GM18873 (cell line): ENCODE results near the gene SIM1.

Experiments used
- ATAC-seq: cut with Tn5 transposase; IDR thresholded peaks from one replicate; pipeline ENCODE4 v1.9.1; 2021; ENCODE audit warnings: mild to moderate bottlenecking, moderate library complexity, moderate number of reproducible peaks; ENCODE audit not compliant: unreplicated experiment, low FRiP score

The SIM1 gene

DNA sequence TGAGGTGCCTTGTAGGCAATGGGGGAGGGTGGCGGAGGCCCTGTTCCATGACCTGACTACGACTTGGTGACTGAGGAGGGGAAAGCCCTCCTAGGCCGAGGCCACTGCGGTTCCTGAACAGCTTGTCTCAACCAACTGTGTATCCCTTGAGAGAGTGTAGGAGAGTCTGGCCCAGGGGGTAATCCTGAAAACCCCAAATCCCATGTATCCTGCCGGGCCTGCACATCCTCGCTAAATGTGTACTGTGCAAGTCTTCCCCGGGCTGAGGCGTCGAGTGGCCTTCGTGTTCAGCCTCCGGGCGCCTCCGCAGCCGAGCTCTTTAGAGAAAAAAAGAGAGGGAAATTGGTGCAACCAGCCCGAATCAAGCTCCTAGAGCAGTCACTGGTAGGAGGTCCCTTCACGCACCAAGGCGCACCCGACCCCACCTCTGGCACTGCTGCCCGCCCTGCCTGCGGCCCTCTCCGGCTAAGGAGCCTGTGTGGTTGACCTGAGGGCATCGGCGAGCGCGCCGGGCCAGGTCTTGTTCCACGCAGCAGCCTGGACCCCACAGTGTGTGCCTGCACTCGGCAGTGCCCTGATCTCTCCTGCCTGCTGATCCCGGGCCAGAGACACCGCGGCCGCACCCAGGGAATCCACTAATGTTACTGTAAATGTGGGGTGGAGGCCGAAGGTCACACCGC lies 7.3 kb downstream of the SIM1 start:
- no peak for ATAC-seq

DNA sequence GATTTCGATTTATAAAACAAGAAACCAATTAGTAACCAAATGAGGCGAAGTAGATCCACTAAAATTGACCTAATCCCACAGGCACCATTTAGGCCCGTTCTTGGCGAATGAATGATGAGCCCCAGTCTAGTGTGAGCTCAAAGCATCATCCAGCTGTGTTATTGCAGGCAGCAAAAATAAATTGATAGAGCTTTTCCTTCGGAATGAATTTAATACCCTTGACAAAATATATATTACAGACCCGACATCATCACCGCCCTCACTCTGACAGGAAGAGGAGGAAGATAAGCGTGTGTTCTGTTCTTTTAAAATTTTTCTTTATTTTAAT lies 7.8 kb downstream of the SIM1 start:
- no peak for ATAC-seq

DNA sequence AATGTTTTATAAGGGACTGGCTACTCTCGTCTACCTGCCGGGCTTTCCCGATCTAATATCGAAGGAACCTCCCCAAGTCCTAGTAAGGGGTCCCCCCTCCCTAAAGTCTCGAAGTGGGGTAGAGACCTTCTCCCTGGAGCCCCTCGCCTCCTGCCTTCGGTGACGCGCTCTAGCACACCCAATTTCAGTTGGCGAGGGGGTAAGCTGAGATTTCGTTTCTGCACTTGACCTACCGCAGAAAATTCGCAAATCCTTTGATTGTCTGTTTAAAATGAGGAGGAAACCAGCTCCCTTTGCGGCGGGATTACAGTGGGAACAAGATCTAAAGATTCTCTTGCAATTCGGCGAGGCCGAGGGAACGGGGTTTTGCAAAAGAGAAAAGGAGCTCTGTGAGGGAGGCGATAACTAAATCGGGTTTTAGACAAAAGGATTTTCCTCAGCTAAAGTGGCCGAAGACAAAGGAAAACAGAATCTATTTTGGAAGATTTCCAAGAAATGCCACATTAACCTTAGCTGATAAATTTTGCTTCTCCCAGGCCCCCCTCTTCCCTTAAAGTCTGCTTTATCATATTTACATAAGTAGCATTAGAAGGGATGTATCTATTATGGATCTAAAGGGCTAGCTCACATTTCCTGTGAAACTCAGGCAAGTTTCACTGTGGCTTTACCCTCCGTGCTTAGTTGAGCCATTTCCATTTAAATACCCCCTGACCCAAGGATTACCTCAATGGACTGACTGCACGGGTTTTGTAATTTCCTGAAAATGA lies 8.4 kb downstream of the SIM1 start:
- ATAC-seq, result no peak

DNA sequence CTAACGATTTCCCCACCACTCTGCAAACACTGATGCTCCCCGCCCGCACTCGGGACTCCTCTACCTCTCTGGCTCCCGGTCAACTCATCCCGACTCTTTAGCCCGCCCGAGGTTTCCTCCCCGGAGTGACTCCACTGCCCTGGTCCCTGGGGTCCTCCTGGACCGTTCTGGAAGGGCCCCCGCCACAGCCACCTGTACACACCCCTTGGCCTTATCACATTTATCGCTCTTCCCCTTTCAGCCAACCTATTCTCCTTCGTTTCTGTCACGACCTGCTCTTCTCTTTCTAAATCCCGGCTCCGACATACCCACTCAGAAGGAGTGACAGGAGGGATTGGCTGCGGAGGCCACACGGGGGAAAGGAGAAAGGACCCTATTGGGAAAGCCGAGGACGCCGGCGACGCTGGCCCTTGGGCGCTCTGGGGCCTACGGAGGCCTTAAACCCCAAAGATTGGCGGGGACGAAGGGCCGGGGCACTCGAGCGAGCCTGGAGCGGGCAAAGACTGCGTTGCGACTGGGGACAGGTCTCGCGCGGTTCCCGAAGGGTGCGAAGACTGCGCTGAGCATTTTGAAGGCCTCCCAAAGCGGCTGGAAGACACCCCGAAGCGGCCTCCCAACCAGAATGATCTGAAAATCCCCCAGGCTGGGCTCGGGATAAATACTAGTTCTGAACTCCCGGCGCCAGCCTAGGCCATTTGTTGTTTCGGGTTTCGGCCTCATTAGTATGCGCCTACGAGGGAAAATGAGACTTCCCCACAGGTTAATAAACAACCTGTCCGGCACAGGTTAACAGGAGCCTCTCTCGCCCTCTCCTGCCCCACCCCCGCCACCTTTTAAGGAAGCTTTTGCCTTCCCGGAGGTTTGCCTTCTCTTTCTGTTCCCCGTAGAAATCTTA lies 9.2 kb downstream of the SIM1 start:
- no peak for ATAC-seq

DNA sequence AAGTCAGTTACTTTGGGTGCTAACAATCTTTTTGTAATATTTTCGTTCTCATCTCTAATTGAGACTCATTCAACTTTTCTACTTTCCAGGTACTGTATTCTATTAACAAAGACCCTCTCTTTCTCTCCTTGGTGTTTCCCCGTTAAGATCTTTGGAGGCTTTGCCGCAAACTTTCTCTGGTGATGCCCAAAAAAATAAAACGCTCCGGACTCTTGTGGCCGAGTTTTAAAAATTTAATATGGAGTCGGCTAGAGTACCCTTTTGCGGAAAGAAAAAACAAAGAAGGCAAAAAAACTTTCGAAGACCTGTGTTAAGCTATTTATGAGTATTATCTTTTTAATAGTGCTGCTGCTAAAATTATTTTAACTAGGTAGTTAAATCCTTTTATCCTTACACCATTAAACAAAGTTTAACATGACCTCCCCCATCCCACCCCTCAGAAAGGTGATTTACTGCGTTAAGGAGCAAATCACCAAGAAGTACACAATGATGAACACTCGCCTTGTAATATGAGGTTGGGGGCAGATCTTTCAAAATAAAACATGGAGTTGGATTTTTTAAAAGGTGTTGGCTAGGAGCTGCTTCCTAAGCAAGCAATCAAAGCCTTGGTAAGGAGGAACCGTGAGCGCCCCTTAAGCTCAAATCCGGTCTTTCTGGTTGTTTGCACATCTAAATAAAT lies 10.0 kb downstream of the SIM1 start:
- no peak for ATAC-seq

DNA sequence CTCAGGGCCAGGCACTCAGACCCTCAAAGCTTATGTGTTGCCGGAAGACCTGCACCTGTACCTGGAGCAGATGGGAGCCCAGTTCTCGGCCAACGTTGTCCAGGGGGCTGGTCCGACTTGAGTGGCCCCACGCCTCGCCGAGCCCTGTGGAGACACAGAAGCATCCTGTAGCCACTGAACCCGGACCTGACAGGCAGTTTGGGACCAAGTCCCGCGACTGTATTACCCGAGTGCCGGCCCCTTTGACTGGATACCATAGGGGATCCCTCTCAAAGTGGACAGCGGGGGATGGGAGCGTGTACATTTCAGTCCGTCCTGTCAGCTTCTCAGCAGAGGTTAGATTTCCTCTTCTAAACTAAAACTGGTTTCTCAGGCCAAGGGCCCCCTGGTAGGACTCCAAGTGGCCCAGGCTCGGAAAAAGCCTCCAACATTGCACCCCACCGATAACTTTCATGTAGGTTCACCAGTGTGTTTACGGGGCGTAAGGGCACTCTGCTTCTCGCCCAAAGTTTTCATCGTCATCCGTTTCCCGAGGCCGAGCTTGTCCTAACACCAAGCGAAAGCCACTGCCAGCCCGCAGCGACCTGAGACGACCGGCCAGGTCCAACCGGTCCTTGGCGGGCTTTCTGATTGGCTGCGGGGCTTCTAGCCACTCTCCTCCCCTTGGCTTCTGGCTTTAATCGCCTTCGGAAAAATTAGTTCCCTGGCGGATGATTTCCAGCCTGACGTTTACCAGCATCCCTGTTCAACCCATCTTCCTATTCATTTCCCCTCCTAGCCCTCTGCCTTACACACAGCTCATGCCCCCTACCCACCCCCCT lies 10.8 kb downstream of the SIM1 start:
- ATAC-seq, result no peak

DNA sequence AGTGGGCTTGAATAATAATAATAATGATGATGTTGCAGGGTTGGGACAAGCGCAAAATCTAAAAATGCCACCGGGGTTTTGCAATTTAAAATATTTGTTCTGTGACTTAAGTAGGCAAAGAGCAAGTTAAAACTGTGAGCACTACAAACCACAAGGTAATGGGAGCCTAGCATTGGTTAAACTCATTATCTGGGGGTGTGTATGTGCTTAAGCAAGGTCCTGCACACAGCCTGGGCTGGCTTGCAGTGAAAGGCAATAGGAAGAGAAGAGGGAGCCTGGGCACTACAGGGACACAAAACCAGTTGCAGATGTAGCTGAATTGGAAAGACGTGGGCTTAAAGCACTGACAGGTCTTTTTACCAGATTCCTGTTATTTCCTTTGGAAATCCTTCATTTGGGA lies 11.7 kb downstream of the SIM1 start:
- no peak for ATAC-seq

DNA sequence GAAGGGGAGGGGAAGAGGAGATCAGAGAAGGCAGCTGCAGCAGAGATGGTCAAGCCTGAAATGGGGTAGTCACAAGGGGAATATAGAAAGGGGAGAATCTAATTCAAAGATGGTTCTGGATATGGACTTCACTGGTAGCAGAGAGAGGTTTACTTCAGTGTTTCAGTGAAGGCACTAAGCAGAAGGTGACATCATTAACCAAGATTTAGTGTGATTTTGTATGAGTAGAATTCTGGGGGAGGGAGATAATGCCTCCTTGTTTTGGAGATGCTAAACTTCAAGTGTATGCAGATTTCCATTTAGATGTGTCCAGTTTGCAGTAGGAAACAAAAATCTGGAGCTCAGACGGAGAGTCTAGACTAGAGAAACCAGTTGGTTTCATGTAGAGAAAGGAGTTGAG lies 13.1 kb downstream of the SIM1 start:
- no peak for ATAC-seq

DNA sequence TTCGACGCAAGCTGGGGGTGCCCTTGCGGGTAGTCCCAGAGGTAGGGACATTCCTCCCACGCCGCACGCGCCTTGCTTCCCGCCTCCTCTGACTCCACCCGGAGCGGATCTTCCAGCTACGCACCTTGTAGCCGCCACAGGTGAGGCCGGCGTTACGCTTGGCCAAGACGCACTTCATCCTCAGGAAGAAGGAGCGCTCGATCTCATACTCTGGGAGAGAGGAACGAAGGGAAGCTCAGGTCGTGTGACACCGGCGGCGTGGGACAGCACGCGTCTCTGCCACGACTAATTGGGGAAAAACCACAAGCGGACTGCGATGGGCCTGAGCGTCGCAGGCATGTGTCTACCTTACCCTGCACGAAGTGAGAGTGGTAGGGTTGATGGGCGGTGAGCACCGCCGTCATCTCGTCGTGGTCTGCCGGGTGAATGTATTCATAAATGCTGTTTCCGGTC lies 15.5 kb downstream of the SIM1 start:
- ATAC-seq, result no peak

DNA sequence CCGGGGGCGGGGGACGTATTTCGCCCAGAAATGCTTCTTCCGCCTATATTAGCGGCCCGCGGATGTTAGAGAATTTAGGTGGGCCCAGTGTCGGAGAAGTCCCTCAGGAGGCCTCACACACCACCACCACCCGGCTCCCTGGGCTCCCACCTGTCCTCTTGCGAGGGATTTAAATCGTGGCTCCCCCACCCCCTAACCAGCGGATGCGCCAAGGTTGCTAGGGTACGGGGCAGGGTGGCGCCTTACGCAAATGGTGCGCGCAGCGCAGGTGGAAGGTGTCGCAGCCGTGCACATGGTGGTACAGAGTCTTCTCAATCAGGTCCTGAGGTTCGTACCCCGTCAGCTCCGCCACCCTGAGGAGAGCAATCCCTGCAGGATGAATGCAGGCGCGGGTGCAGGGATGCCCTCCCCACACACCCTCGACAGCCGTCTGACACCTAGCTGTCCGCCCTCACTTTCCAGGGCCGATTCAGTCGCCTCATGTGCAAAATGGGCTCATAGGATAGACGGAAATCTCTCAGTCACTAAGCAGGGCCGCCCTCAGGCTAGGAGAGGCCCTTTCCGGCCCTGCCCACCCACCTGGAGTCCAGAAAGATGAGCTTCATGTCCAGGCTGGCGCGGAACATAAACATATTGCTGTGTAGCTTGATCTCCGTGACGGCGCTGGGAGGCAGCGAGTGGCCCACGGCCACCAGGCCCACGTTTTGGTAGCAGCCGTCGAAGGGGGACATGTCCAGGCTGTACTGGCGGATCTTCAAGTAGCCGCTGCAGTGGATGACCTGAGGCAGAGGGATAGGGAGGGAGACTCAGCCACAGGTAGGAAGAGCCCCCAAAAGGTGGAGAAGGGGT lies 16.6 kb downstream of the SIM1 start:
- ATAC-seq, result no peak

DNA sequence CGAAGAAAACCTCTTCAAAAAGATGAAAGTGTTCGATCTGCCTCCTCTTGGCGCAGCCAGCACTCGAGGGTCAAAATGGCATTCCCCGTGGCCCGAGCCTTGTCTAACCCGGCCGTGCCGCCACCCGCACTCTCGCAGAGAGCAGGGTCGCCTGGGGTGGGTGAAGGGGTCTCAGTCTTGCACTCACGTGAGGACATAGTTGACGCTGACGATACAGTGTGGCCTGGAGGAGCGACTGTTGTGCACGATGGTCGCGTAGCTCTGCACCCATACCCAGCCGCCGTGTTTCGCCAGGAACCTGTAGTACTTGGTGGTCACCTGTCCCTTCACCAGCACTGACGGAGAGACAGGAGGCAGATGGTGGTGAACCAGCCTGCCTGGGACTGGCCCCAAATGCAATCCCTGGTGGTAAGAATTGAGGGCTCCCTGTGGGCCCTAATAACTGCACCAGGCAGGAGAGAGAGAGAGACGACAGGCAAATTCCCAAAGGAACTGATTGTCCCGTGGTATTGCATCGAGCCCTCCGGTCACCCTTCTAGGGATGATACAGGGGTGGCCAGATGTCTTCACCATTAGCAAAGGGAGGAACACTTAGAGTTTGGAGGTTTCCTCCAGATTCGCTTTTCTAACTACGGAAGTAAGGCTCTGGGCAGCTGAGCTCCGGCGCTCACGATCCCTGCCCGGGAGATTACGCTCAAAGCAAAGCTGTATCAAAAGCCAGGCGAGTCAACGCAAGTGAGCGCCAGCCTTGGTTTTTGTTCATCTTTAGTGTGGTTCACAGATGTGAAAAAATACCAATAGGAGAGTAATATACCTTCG lies 17.4 kb downstream of the SIM1 start:
- no peak for ATAC-seq

DNA sequence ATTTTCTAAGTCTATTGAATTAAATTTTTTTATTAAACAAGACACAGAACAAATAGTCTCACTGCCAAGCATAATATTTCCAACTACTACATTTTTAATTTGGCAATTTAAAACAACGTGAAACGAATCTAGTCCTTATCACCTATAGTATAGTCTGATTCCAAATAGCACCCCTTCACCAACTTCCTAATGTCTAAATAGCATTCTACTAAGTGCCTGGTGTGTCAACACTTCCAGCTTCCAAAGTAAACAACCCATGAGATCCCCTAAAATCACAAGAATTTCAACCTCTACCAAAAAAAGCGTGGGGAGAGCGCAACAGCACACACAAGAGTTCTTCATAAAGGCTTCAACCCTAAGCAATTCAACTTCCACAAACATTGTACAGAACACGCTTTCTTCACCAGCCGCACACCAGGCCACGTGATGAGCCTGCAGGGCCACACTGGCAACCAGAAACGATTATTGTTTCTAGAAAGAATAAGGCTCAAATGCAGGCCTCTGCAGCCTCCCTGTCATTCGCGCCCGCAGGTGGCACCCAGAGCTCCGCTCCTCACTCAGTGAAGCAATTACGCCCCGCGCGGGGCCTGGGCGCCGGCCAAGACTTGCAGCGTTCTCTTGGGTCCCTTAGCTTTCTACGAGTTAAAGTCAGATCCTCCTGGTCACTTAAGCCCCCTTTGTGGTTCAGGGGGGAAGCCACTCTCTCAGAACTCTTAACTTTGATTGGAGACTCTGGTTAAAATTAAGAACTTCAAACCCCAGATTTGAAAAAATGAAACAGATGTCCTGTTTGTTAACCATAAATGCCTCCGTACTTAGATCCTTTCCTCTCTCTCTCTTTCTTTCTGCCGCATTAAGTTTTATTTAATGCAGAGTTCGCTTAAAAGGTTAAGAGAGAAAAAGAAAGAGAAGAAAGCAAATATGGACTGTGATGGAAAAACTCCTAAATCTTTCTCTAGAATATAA lies 18.3 kb downstream of the SIM1 start:
- ATAC-seq, result no peak

DNA sequence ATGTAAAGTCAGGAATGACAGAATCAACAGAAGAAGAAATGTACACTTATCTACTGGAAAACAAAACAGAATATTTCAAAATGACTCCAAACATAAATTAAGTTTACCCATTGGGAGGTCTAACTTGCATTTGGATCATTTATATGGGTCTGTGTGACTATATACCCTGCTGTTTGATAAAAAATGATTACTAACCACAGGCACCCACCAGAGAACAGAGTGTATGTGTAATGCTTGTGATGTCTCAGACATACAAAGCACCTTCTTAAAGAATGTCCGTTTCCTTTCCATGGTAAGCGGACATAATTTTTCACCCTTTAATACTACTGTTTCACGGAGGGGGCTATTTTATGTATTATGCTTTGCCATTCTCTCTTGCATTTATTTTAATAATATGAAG lies 19.2 kb downstream of the SIM1 start:
- ATAC-seq, result no peak

DNA sequence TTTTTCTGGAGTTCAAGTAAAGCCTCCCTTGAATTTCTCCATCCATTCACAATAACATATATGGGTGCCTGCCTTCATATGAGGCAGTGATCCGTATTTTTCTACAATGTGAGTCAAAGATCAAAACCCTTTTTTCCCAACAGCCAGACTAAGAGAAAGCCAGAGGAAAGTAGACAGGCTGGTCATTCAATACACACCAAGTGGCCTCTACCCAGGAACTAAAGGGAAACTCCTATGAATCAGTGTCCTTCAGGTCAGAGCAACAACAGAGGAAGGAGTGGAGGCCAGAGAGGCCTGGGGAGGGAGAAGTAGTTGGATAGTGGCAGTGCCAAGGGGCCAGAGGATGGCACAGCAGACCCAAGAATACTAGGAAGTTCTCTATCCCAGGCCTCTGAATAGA lies 23.8 kb downstream of the SIM1 start:
- ATAC-seq, result no peak

DNA sequence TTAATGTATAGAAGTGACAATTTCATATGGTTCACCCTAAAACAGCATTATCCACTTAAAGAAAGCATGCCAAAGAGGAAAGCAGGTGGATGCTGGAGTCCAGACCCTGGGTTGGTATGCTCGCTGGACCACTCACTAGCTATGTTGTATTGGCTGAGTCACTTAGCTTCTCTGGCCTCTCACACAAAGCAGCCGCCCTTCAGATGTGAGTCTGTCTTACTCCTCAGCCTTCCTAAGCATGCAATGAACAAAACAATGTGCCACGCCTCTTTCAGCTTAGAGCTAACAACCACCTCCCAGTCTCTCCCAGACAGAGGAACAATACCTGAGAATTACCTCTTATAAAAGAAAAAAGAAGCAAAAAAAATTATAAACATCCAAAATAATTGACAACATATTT lies 29.4 kb downstream of the SIM1 start:
- no peak for ATAC-seq

DNA sequence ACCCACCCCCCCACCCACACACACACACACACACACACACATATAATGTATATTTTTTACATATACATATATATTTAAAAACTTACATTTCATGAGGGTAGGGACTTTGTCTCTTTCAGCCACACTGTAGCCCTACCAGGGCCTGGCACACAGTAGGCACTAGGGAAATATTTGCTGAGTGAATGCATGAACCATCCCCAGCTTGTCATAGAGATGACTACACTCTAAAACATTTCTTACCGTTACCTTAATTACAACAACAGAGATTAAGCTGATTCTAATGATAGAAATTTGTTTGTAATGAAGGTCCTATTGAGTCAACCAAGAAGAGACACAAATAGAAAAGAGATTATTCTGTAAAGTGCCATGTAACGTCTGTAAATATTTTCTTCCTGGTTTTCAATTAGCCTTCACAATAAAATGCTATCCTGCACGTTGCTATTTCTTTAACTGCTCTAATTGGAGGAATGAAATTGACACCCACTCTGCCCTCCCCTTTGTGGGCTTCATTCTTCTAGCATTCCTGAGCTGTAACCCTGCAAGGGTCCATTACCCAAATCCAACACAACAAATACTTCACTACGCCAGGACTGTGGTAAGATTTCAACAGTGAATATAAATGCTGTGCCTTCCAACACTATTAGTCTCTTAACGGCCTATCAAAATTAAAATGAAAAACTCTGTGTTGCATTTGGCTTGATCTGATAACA lies 30.8 kb downstream of the SIM1 start:
- ATAC-seq, result no peak
